HEK293 (cell line): ENCODE measurements around the gene IFI44L.

Experiments used
- CTCF ChIA-PET: fragments of 350-600 bp; formaldehyde crosslinking; extraction: SDS; loops from one replicate; lab custom pipeline; 2021; ENCODE audit warnings: antibody characterized with exemption; lab: Yijun Ruan, JAX
- POLR2A ChIA-PET: fragments of 300-600 bp; formaldehyde crosslinking; extraction: SDS; loops from one replicate; lab custom pipeline; 2020; ENCODE audit warnings: antibody characterized with exemption, inconsistent platforms; lab: Yijun Ruan, JAX
- H3K27ac ChIP-seq: fragments of 200-500 bp; sonication (Bioruptor generic); 2 replicates; pipeline ENCODE4 v1.5.1; 2014; ENCODE audit warnings: low read depth, low read length, control low read depth, inconsistent platforms; ENCODE audit errors: extremely low read depth
- H3K36me3 ChIP-seq, 2 experiments: fragments of 200-500 bp in 1 of 2; sonication (Bioruptor generic) in 1 of 2; 1 replicate in 1 of 2; 2 replicates in 1 of 2; pipeline ENCODE4 v1.5.1; 2014 to 2017; ENCODE audit warnings: inconsistent platforms in 2 of 2, low read length in 2 of 2; ENCODE audit not compliant: control insufficient read depth in 2 of 2, insufficient read depth in 1 of 2
- H3K4me1 ChIP-seq: fragments of 200-500 bp; sonication (Bioruptor generic); 2 replicates; pipeline ENCODE4 v1.5.1; 2014; ENCODE audit warnings: mild to moderate bottlenecking, low read length, inconsistent platforms; ENCODE audit not compliant: control insufficient read depth, insufficient read depth
- H3K4me3 ChIP-seq: 2 replicates; pipeline ENCODE4 v1.5.1; 2011; ENCODE audit warnings: low read depth, mild to moderate bottlenecking, control low read depth, low read length, moderate library complexity
- H3K9me3 ChIP-seq: fragments of 200-500 bp; sonication (Bioruptor generic); 2 replicates; pipeline ENCODE4 v1.5.1; 2014; ENCODE audit warnings: low read depth, low read length, inconsistent platforms; ENCODE audit not compliant: control insufficient read depth, insufficient read depth
- KLF10 ChIP-seq: fragments of 450-650 bp; IDR thresholded peaks from 2 replicates; pipeline ENCODE4 v1.5.1; 2018; ENCODE audit warnings: missing biosample characterization, mild to moderate bottlenecking, missing genetic modification characterization
- MZF1 ChIP-seq: fragments of 450-650 bp; formaldehyde crosslinking; IDR thresholded peaks from 2 replicates; pipeline ENCODE4 v1.5.1; 2017; ENCODE audit warnings: missing biosample characterization, missing genetic modification characterization, borderline replicate concordance
- REPIN1 ChIP-seq: fragments of 450-650 bp; formaldehyde crosslinking; IDR thresholded peaks from 2 replicates; pipeline ENCODE4 v1.5.1; 2017; ENCODE audit warnings: missing biosample characterization, missing genetic modification characterization, low read depth
- SCRT2 ChIP-seq: fragments of 450-650 bp; formaldehyde crosslinking; IDR thresholded peaks from 2 replicates; pipeline ENCODE4 v1.5.1; 2016; ENCODE audit warnings: missing biosample characterization, missing genetic modification characterization
- SP2 ChIP-seq: fragments of 450-650 bp; formaldehyde crosslinking; IDR thresholded peaks from 2 replicates; pipeline ENCODE4 v1.5.1; 2016; ENCODE audit warnings: missing biosample characterization, missing genetic modification characterization
- TSHZ1 ChIP-seq: fragments of 450-650 bp; formaldehyde crosslinking; IDR thresholded peaks from 2 replicates; pipeline ENCODE4 v1.5.1; 2016; ENCODE audit warnings: missing biosample characterization, missing genetic modification characterization, borderline replicate concordance
- ZFP37 ChIP-seq: fragments of 450-650 bp; formaldehyde crosslinking; IDR thresholded peaks from 2 replicates; pipeline ENCODE4 v1.5.1; 2016; ENCODE audit warnings: missing biosample characterization, missing genetic modification characterization
- ZIC2 ChIP-seq: fragments of 450-650 bp; formaldehyde crosslinking; IDR thresholded peaks from 2 replicates; pipeline ENCODE4 v1.5.1; 2016; ENCODE audit warnings: missing biosample characterization, missing genetic modification characterization
- ZNF169 ChIP-seq: fragments of 450-650 bp; formaldehyde crosslinking; IDR thresholded peaks from 2 replicates; pipeline ENCODE4 v1.5.1; 2016; ENCODE audit warnings: missing biosample characterization, missing genetic modification characterization
- ZNF19 ChIP-seq: fragments of 450-650 bp; formaldehyde crosslinking; IDR thresholded peaks from 2 replicates; pipeline ENCODE4; 2016; ENCODE audit warnings: missing biosample characterization, missing genetic modification characterization, low read depth
- ZNF214 ChIP-seq: fragments of 450-650 bp; formaldehyde crosslinking; IDR thresholded peaks from 2 replicates; pipeline ENCODE4 v1.5.1; 2017; ENCODE audit warnings: missing biosample characterization, mild to moderate bottlenecking, missing genetic modification characterization, borderline replicate concordance
- ZNF223 ChIP-seq: fragments of 450-650 bp; formaldehyde crosslinking; IDR thresholded peaks from 2 replicates; pipeline ENCODE4 v1.5.1; 2016; ENCODE audit warnings: missing biosample characterization, missing genetic modification characterization
- ZNF280D ChIP-seq: fragments of 450-650 bp; formaldehyde crosslinking; IDR thresholded peaks from 2 replicates; pipeline ENCODE4 v1.5.1; 2016; ENCODE audit warnings: missing biosample characterization, missing genetic modification characterization
- ZNF292 ChIP-seq: fragments of 450-650 bp; formaldehyde crosslinking; IDR thresholded peaks from 2 replicates; pipeline ENCODE4 v1.5.1; 2016; ENCODE audit warnings: low read depth, missing biosample characterization, missing genetic modification characterization, borderline replicate concordance
- ZNF324 ChIP-seq: fragments of 450-650 bp; formaldehyde crosslinking; IDR thresholded peaks from 2 replicates; pipeline ENCODE4 v1.5.1; 2016; ENCODE audit warnings: missing biosample characterization, missing genetic modification characterization
- ZNF366 ChIP-seq: fragments of 450-650 bp; formaldehyde crosslinking; conservative IDR thresholded peaks from 2 replicates; pipeline ENCODE4 v1.5.1; 2016; ENCODE audit warnings: missing biosample characterization, missing genetic modification characterization
- ZNF404 ChIP-seq: fragments of 450-650 bp; formaldehyde crosslinking; IDR thresholded peaks from 2 replicates; pipeline ENCODE4 v1.5.1; 2017; ENCODE audit warnings: missing biosample characterization, missing genetic modification characterization
- ZNF530 ChIP-seq: fragments of 450-650 bp; formaldehyde crosslinking; IDR thresholded peaks from 2 replicates; pipeline ENCODE4 v1.5.1; 2016; ENCODE audit warnings: low read depth, missing biosample characterization, missing genetic modification characterization
- ZNF580 ChIP-seq: fragments of 450-650 bp; formaldehyde crosslinking; IDR thresholded peaks from 2 replicates; pipeline ENCODE4 v1.5.1; 2016; ENCODE audit warnings: missing biosample characterization, missing genetic modification characterization
- ZNF76 ChIP-seq: fragments of 450-650 bp; formaldehyde crosslinking; IDR thresholded peaks from 2 replicates; pipeline ENCODE4; 2016; ENCODE audit warnings: low read depth, missing biosample characterization, missing genetic modification characterization, borderline replicate concordance
- ZNF837 ChIP-seq: fragments of 450-650 bp; formaldehyde crosslinking; IDR thresholded peaks from 2 replicates; pipeline ENCODE4 v1.5.1; 2016; ENCODE audit warnings: missing biosample characterization, missing genetic modification characterization
- ZNF843 ChIP-seq: fragments of 450-650 bp; formaldehyde crosslinking; IDR thresholded peaks from 2 replicates; pipeline ENCODE4 v1.5.1; 2016; ENCODE audit warnings: missing biosample characterization, missing genetic modification characterization
- ZSCAN5A ChIP-seq: fragments of 450-650 bp; formaldehyde crosslinking; IDR thresholded peaks from 2 replicates; pipeline ENCODE4 v1.5.1; 2016; ENCODE audit warnings: missing biosample characterization, missing genetic modification characterization

The IFI44L gene

GRCh38 chr1:78591971-78592370 lies 28.3 kb upstream of the IFI44L start (continued):
- TF ChIP-seq TSHZ1 (tag by site-specific recombination) (no peak), ZIC2 (no peak), ZSCAN5A (tag by site-specific recombination) (no peak), ZNF169 (tag by site-specific recombination) (no peak), ZNF580 (tag by site-specific recombination) (no peak)
- TF ChIP-seq, all 188 proteins: peak for 0

GRCh38 chr1:78599294-78599693 lies 21.0 kb upstream of the IFI44L start:
- TF ChIP-seq ZNF292 (tag by site-specific recombination) = no peak
- TF ChIP-seq SCRT2 (tag by site-specific recombination) = no peak
- no peak for TF ChIP-seq ZNF404 (tag by site-specific recombination)
- no peak for TF ChIP-seq KLF10 (tag by site-specific recombination)
- TF ChIP-seq ZNF19 (tag by site-specific recombination) = no peak
- TF ChIP-seq REPIN1 (tag by site-specific recombination) = no peak
- TF ChIP-seq ZNF530 = no peak
- TF ChIP-seq ZNF837 = no peak
- no peak for TF ChIP-seq ZNF223 (tag by site-specific recombination)
- no peak for TF ChIP-seq ZNF324 (tag by site-specific recombination)
- no peak for TF ChIP-seq ZNF280D (tag by site-specific recombination)
- no peak for TF ChIP-seq ZFP37 (tag by site-specific recombination)
- TF ChIP-seq ZNF843 (tag by site-specific recombination) = no peak
- TF ChIP-seq ZNF76 (tag by site-specific recombination) = no peak
- no peak for TF ChIP-seq SP2
- TF ChIP-seq ZNF214 (tag by site-specific recombination) = no peak
- no peak for TF ChIP-seq ZNF366 (tag by site-specific recombination)
- TF ChIP-seq MZF1 (tag by site-specific recombination) = no peak
- no peaks in the 10 kb centered on the region for H3K4me1 ChIP-seq
- CTCF ChIA-PET = interaction anchor here (0.6 to 3.1 kb wide), 4 partner anchors 18 to 470 kb away, joined by 3 to 9 read pairs (median 4); no protein-coding TSS in a partner anchor
- no peak overlapping the region for H3K27ac ChIP-seq
- no peaks in the 10 kb centered on the region for H3K36me3 ChIP-seq
- H3K9me3 ChIP-seq = no peaks in the 10 kb centered on the region
- H3K4me3 ChIP-seq = no peak overlapping the region
- POLR2A ChIA-PET = no interaction called here
